Dedifferentiated amniotic fluid mesenchymal stem cell (primary cell): ENCODE data around the gene DHX34.
"Not testable (repeated sequence)": the region's sequence is repeated elsewhere in the genome, so short reads cannot be mapped to it uniquely, and the experiment has no call there.

Experiments used
- DNase-seq: peaks from one replicate; pipeline ENCODE4 v3.0.0-alpha.2; 2016; ENCODE audit errors: extremely low spot score

Gene DHX34

DNA sequence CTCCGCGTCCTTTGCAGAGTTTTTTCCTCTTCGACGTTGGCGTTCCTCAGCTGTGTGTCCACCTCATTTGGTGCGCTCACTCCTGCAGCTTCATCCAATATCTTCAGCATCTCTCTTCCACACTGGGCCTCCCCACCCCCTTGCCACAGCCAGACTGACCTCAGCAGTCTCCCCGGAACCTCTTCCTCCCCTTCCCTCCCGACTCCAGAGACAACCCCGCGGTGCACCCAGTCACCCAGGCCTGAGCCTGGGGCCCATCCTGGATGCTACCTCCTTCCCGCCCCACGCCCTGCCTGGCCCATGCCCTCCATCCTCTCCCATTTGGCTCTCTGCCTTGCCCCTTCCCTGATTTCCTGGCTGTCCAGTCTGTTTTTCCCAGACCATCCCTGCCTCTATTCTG is 25.2 kb upstream of the DHX34 start:
- DNase-seq = no peak

DNA sequence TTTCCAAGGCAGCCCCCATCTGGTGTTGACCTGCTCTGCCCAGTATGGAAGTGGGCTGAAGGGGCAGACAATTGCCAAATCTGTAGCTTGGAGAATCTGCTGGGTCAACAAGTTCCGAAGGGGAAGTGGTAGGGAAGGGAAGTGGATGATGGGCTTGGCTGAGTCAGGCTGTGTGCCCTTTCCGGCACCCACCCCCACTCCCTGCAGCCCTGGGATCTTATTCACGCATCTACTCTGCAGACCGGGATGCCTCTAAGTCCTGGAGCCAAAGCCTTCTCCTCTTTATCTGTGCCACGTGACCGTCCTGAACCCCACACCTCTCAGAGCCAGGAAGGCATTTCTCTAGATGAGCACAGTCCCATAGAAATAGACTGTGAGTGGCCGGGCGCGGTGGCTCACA is 24.6 kb upstream of the DHX34 start:
- DNase-seq = no peak

DNA sequence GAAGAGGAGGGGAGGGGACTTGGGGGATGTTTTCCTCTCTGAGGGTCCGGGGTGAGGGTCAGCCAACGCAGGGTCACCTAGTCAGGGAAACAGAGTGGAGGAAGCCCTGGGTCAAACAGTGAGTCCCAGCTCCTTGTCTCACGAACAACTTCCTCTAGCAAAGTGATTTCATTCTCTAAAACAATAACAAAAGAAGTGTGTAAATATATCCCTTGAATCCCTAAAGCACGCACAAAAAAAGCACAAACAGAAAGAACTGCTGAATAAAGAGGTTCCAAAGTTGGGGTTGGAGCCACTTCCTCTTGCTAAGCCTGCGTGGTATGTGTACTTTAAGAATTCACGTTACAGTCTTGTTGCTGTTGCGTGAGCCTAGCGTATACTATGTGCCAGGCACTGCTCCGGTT is 18.6 kb upstream of the DHX34 start:
- no peak for DNase-seq

DNA sequence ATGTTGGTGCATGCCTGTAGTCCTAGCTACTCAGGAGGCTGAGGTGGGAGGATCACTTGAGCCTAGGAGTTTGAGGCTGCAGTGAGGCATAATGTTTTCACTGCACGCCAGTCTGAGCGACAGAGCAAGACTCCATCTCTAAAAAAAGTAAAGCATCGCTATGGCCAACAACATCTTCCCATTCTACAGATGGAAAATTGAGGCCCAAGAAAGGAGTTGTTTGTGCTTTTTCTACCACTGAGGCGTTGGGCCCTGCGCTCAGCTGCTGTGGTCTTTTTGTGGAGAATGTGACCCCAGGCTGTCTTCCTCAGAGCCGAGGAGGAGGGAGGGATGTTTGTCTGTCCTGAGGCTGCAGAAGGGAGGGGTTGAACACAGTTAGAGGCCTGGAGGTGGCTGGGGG is 17.6 kb upstream of the DHX34 start:
- no peak for DNase-seq

DNA sequence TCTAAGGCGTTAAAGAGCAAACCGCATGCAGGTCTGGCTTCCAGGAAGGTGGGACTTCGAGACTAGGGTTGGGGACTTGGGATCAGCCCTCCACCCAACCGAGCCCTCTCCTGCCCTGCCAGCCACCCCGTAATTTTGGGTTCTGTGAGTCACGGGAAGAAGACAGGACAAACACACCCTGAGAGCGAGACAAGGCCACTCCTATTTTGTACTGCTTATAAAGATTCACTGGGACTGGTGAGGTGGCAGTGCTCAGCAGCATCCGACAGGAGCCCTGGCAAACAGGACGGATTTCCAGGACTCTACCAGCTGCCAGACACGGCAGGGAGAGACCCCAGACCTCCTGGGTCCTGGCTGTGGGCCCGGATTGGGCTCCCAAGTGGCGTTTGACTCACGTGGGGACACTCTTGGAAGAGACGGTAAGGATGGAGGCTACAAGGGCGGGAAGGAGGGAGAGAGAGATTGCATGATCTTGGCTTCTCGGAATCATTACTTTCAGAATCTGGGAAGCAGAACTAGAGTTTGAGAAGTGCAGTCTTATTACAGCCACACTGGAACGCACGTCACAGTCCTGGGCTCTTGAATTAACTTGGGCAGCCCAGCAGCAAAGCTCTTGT is 17.1 kb upstream of the DHX34 start, which contains the start of gene C5AR2:
Gene C5AR2 (plus strand): TSS at position 245 of the 617 bp plus-strand sequence. CDS start 8,625 bp downstream, outside the sequence.
- DNase-seq = no peak

DNA sequence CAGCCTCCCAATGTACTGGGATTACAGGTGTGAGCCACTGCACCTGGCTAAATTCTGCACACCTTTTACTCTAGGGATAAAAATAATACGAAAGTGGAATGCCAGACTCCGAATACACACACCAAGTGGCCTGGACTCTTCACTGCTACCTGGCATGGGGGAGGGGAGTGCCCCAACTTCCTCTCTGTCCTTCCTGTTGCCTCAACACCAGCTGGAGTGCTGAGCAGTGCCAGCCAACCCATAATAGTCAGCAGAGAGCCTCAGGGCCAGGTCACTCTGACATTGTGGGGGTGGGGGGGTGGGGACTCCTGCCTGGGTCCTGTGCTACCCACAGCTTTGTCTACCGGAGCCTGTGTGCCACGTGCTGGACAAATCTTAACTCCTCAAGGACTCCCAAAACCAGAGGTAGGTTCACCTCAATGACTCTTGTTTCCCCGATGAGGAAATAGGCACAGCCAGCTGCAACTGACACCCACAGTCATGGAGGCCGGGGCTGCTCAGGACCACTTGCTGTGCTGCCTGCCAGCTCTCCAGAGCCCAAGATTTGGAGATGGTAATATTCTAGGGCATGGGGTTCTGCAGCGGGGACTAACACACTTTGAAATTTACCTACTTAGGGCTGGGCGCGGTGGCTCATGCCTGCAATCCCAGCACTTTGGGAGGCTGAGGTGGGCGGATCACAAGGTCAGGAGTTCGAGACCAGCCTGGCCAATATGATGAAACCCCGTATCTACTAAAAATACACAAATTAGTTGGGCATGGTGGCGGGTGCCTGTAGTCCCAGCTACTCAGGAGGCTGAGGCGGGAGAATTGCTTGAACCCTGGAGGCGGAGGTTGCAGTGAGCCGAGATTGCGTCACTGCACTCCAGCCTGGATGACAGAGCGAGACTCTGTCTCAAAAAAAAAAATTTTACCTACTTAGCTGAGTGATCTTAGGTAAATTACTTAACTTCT is 12.1 kb upstream of the DHX34 start:
- not testable (repeated sequence) for DNase-seq

DNA sequence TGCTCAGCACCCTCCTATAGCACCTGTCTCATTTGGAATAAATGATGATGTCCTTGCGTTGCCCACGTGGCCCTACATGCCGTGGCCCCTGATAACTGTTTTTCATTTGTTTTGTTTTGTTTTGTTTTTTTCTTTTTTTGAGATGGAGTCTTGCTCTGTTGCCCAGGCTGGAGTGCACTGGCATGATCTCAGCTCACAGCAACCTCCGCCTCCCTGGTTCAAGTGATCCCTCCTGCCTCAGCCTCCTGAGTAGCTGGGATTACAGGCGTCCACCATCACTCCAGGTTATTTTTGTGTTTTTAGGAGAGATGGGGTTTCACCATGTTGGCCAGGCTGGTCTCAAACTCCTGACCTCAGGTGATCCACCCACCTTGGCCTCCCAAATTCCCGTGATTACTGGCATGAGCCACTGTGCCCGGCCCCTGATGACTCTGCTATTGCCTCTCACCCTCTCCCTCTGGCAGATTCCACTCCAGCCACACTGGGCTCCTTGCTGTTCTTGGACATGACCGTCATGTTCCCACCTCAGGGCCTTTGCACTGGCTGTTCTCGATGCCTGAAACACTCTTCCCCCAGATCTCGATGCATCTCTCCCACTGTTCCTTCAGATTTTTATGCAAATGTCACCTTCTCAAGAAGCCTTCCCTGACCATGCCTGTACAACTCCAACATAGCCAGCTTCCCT is 9.8 kb upstream of the DHX34 start:
- DNase-seq = no peak

DNA sequence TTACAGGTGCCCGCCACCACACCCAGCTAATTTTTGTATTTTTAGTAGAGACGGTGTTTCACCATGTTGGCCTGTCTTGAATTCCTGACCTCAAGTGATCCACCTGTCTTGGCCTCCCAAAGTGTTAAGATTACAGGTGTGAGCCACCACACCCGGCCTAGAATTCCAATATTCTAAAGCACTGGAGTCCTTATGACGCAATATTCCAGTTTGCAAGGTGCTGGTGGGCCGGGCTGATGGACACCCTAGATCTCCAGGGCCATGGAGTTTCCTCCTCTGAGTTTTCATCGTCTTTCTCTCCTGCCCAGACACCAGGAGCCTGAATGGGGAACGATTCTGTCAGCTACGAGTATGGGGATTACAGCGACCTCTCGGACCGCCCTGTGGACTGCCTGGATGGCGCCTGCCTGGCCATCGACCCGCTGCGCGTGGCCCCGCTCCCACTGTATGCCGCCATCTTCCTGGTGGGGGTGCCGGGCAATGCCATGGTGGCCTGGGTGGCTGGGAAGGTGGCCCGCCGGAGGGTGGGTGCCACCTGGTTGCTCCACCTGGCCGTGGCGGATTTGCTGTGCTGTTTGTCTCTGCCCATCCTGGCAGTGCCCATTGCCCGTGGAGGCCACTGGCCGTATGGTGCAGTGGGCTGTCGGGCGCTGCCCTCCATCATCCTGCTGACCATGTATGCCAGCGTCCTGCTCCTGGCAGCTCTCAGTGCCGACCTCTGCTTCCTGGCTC is 8.5 kb upstream of the DHX34 start:
- no peak for DNase-seq

DNA sequence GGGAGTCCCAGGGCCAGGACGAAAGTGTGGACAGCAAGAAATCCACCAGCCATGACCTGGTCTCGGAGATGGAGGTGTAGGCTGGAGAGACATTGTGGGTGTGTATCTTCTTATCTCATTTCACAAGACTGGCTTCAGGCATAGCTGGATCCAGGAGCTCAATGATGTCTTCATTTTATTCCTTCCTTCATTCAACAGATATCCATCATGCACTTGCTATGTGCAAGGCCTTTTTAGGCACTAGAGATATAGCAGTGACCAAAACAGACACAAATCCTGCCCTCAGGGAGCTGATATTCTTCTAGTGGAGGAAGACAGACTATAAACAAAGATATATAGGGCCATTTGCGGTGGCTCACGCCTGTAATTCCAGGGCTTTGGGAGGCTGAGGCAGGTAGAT is 7.4 kb upstream of the DHX34 start:
- DNase-seq = no peak

DNA sequence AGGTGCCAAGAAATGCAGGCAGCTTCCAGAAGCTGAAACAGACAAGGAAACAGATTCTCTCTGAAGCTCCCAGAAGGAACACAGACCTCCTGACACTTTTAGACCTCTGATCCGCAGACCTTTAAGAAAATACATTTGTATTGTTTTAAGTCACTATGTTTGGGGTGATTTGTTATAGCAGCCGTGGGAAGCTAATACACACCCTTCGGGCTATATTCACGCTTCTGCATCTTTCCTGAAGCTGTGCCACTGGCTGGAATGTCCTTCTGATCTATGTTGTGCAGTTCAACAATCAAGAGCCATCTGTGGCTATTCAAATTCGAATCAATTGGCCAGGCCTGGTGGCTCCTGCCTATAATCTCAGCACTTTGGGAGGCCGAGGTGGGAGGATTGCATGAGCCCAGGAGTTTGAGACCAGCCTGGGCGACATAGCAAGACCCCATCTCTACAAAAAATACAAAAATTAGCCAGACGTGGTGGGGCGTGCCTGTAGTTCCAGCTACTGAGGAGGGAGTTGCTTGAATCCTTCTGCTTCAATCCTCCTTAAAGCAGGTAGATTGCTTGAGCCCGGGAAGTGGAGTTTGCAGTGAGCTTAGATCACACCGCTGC is 5.8 kb upstream of the DHX34 start:
- DNase-seq = no peak

DNA sequence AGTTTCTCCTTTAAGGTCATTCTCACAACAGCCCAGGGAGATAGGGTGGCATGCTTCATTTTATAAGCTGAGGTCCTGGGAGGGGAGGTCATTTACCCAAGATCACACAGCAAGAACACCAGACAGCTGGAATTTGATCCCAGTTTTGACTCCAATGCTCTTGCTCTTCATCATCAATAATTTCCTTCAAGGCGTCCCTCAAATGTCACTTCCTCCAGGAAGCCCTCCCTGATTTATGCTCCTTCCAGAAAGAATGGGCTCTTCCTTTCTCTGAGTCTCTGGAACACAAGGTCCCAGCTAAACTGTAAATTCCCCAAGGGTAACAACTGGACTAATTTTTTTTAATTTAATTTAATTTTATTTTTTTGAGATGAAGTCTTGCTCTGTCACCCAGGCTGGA is 4.7 kb upstream of the DHX34 start:
- DNase-seq = no peak

DNA sequence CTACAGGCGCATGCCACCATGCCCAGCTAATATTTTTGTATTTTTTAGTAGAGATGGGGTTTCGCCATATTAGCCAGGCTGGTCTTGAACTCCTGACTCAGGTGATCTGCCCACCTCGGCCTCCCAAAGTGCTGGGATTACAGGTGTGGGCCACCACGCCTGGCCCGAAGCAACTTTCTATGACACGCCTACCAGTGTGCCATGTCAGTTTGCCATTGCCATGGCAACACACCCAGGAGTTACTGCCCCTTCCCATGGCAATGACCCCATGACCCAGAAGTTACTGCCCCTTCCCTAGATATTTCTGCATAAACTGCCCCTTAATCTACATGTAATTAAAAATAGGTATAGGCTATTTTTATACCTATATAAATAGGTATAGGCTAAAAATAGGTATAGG is 3.1 kb upstream of the DHX34 start:
- not testable (repeated sequence) for DNase-seq

DNA sequence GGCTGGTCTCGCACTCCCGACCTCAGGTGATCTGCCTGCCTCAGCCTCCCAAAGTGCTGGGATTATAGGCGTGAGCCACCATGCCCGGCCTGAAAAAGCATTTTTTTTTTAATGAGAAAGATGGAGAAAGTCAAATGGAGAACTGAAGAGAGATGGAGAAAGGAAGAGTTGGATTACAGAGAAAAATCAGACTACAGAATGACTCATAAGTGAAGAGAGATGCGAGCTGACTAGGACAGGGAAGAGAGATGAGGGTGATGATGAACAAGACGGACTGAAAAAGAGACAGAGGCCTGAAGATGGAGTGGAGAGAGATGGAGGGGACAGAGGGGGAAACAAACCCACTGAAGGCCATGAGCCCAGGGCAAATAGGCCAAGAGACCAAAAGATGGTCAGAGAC is 1.5 kb downstream of the DHX34 start:
- no peak for DNase-seq

DNA sequence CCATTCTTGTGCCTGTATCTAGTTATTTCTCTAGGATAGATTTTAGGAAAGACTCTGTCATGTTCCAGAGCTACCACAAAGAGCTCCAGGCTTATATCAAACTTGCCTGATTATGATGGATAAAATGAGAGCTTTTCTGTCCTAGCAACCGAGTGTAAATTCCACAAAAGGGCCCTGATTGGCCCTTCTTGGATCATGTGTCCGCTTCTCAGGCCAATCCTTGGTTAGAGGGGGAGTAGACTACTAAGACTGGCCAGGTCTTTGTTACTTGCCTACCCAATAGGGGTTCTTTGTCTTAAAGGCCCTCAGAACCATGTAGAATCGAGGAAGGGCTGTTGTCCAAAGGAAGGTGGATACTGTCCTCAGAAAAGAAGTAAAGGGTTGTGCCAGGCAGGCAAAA is 2.4 kb downstream of the DHX34 start:
- no peak for DNase-seq

DNA sequence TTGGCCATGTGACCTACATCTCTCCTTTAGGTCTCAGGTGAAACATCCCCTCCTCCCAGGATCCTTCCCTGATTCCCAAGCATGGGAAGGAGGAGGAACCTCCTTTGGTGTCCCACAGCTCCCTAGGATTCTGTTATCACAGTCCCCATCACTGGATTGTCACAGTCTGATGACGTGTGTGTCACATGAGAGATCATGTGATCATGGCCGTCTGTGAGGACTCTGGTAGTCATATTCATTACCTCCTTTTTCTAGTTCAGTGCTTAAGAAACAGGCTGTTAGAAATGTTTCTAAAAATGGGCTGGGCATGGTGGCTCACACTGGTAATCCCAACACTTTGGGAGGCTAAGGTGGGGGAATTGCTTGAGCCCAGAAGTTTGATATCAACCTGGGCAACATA is 3.0 kb downstream of the DHX34 start:
- no peak for DNase-seq

DNA sequence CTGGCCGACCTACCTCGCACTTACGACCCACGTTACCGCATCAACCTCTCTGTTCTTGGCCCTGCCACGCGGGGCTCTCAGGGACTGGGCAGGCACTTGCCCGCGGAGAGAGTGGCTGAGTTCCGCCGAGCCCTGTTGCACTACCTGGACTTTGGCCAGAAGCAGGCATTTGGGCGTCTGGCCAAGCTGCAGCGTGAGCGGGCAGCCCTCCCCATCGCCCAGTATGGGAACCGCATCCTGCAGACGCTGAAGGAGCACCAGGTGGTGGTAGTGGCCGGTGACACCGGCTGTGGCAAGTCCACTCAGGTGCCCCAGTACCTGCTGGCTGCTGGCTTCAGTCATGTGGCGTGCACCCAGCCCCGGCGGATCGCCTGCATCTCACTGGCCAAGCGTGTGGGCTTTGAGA is 4.2 kb downstream of the DHX34 start:
- DNase-seq = no peak

DNA sequence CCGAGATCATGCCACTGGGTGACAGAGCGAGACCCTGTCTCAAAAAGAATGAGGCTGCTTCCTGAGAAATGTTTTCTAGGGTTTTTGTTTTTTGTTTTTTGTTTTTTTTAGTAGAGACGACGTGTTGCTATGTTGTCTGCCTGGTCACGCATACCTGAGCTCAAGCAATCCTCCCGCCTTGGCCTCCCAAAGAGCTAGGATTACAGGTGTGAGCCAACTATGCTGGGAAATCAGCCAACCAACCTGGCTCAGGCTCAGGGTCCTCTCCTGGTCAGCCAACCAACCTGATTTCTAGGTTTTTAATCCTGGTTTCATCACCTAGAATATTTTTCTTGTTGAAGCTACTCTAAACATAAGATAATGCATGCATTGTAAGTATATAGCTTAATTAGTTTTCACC is 7.8 kb downstream of the DHX34 start:
- DNase-seq = no peak

DNA sequence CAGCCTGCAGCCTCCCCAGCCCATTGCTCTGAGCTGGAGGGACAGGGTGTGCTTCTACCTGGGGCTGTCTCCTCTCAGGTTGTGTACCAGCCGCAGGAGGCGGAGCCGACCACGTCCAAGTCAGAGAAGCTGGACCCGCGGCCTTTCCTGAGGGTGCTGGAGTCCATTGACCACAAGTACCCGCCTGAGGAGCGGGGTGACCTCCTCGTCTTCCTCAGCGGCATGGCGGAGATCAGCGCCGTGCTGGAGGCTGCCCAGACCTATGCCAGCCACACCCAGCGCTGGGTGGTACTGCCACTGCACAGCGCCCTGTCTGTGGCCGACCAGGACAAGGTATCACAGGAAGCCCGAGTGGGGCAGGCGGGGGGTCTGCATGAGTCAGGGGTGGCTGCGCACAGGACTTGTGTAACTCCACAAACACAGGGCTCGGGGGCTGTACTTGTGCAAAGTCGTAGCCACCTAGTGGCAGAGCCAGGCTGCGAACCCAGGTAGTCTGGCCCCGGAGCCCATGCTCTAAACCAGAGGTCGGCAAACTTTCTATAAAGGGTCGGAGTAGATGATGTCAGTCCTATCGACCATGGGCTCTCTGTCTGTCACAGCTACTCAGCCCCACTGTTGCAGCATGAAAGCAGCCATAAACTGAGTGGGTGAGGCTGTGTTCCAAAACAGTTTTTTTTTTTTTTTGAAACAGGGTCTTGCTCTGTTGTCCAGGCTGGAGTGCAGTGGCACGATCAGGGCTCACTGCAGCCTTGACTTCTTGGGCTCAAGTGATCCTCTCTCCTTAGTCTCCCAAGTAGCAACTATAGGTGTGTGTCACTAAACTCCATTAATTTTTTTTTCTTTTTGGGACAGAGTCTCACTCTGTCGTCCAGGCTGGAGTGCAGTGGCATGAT is 8.9 kb downstream of the DHX34 start:
- no peak for DNase-seq

DNA sequence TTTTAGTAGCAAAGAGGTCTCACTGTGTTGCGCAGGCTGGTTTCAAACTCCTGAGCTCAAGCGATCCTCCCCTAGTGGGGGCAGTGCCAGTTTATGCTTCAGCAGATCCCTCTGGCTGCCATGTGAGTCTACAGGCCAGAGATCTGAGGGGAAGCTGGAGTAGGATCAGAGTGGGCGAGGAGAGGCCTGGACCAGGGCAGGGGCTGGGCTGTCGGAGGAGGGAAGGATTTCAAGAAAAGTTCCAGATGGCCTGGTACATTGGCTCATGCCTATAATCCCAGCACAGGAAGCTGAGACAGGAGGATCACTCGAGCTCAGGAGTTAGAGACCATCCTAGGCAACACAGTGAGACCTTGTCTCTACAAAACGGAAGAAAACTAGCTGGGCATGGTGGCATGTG is 9.8 kb downstream of the DHX34 start:
- DNase-seq = no peak

DNA sequence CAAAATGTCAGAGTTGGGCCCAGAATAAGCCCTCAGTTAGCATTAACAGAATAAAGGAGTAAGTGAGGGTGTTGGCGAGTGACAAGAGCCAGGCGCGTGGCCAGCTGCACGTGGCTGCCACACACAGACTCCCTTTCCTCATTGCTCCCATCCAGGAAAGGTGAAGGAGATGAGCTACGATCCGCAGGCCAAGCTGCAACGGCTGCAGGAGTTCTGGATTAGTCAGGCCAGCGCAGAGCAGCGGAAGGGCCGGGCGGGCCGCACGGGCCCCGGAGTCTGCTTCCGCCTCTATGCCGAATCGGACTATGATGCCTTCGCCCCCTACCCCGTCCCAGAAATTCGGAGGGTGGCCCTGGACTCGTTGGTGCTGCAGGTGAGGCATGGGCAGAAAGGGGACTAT is 13.2 kb downstream of the DHX34 start:
- DNase-seq = no peak
